Measurements from ENCODE around the gene VPS13A.

Gene VPS13A

GRCh38 chr9:77469515-77470231 lies 292.3 kb downstream of the VPS13A start:
- DNase-seq, result no peak
